HUES48 (cell line): ENCODE measurements around the gene E2F4.

ENCODE experiments used
- H3K27ac ChIP-seq: one replicate; pipeline ENCODE4 v1.7.0; 2013; ENCODE audit warnings: low read depth, low read length, inconsistent platforms
- H3K27me3 ChIP-seq: 2 replicates; pipeline ENCODE4 v1.6.1; 2013; ENCODE audit warnings: mild to moderate bottlenecking, low read length; ENCODE audit not compliant: control insufficient read depth, insufficient read depth
- H3K36me3 ChIP-seq: 2 replicates; pipeline ENCODE4 v1.6.1; 2013; ENCODE audit warnings: low read length; ENCODE audit not compliant: control insufficient read depth, insufficient read depth
- H3K4me1 ChIP-seq: 2 replicates; pipeline ENCODE4 v1.6.1; 2013; ENCODE audit warnings: mild to moderate bottlenecking, low read length; ENCODE audit not compliant: control insufficient read depth, insufficient read depth
- H3K4me3 ChIP-seq: 2 replicates; pipeline ENCODE4 v1.5.1; 2013; ENCODE audit warnings: mild to moderate bottlenecking, low read depth, low read length
- H3K9ac ChIP-seq: 2 replicates; pipeline ENCODE4 v1.6.1; 2013; ENCODE audit warnings: mild to moderate bottlenecking, low read depth, low read length, moderate library complexity
- H3K9me3 ChIP-seq: 2 replicates; pipeline ENCODE4 v1.6.1; 2013; ENCODE audit warnings: low read length; ENCODE audit not compliant: control insufficient read depth, insufficient read depth

E2F4 gene

DNA sequence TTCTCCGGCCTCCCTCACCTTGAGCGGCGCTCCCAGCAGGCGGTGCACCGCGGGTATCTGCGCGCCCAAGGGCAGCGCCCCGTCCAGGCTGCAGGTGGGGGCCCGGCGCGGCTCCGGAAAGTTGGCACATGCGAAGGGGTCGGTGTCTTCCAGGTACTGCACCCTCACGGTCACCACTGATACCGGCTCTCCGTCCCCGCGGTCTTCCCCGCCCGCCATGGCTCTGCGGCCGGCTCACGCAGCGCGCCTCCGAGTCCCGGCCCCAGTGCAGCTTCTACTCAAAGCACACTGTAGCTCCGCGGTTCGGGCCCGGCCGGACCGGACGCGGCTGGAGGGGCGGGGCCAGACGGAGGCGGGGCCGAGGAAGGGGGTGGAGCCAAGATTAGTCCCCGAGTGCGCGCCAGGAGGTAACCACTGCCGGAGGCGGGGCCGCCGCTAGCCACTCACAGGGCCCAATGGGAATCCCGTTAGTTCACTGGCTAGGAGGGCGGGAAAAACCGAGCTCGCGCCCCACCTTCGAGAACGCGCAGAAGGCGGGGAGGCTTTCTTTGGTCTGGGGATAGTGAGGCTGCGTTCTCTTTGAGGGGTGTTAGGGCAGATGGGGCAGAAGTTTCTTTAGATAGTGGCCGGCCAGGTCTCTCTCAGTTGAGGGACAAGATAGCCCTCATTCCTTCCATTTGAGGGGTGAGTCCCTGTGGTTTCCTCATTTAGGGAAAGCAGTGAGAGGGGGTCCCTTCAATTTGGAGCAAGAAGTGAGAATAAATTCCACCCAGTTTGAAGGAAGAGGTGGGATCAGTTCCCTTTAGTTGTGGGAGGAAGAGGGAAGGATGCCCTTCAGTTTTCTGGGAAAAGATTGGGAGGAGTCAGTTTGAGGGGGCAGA lies 55.5 kb downstream of the E2F4 start, which contains the start of gene FHOD1:
FHOD1 (minus strand) TSS at position 290 of the 881 bp plus-strand sequence; CDS start at position 219, 71 bp downstream.
- Histone ChIP-seq H3K36me3 (no peaks in the 10 kb centered on the region), H3K27me3 (peaks cover 26% of the 10 kb centered on the region), H3K4me3 (peak within 1 kb of the TSS; percentile 86), H3K9ac (peak within 1 kb of the TSS; percentile 71), H3K27ac (peak within 1 kb of the TSS; percentile 94), H3K4me1 (peaks cover 25% of the 10 kb centered on the region), H3K9me3 (no peaks in the 10 kb centered on the region)

DNA sequence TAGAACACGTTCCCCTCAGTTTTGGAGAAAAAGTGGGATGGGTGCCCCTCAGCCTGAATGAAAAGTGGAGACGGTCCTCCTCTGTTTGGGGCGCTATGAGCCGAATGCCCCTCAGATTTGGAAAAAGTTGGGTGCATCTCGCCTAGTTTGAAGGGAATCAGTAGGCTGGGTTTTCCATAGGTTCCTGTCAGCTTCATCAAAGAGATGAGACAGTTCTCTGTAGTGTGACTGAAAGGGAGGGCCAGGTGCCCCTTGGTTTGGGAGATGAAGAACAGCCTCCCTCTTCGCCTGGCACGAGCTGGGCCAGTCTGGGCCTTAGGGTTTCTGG lies 56.1 kb downstream of the E2F4 start:
- Histone ChIP-seq H3K4me1 (peaks cover 25% of the 10 kb centered on the region), H3K4me3 (peak overlapping the region; percentile 73), H3K27ac (no peak overlapping the region), H3K9ac (no peak overlapping the region), H3K9me3 (no peaks in the 10 kb centered on the region), H3K27me3 (peaks cover 26% of the 10 kb centered on the region), H3K36me3 (0 out of 2 replicates have a peak, but pooled peaks cover 4% of the 10 kb centered on the region)
